GM19455 (cell line): Measurements from ENCODE around the gene SPHKAP.
"Not testable (repeated sequence)": the region's sequence is repeated elsewhere in the genome, so short reads cannot be mapped to it uniquely, and the experiment has no call there.

Experiments used
- ATAC-seq: cut with Tn5 transposase; IDR thresholded peaks from one replicate; pipeline ENCODE4 v1.9.1; 2021; ENCODE audit not compliant: unreplicated experiment

Gene SPHKAP

GRCh38 chr2:228037915-228038314, 143.6 kb downstream of the SPHKAP start:
- no peak for ATAC-seq

DNA sequence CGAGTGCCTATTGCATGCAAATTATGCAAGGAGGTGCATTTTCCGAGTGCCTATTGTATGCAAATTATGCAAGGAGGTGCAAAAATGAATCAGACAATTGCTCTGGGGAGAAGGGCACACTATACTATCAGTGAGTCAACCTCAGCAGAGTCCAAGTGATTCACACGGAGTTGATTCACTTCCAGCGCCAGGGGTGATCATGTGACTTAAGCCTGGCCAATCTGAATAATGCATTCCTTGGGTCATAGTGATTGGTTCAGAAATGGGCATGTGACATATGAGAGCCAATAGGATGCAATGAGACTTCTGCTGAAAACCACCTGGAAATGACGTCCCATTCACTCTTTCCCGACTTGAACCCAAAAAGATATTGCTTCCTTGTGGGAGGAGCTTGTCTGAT, 157.9 kb downstream of the SPHKAP start:
- no peak for ATAC-seq

GRCh38 chr2:228018311-228018710, 163.2 kb downstream of the SPHKAP start:
- no peak for ATAC-seq

DNA sequence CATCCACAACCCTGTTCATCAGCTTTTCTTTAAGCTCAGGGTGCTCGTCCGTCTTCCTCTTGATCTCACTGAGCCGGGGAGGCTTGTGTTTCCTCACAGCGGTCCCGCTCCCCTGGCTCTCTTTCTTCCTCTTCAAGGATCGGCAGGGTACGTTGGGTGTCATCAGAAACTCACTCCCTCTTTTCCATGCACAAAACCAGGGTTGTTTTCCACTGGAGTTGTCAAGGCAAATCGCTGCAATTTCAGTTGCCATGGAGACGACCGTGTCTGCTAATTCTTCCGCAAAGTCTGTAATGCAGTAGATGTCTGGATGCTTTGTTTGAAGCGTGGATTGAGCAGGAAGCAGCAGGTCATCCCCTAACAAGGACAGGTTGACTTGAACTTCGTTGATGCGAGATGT, 163.7 kb downstream of the SPHKAP start:
- no peak for ATAC-seq

GRCh38 chr2:228016402-228016801, 165.1 kb downstream of the SPHKAP start:
- ATAC-seq = no peak

- no peak for ATAC-seq
These were observed 165.7 kb downstream of the SPHKAP start for GRCh38 chr2:228015741-228016140.

GRCh38 chr2:227996366-227996765, 185.1 kb downstream of the SPHKAP start:
- no peak for ATAC-seq

- no peak for ATAC-seq
These were observed 190.6 kb downstream of the SPHKAP start for GRCh38 chr2:227990937-227991336.

- ATAC-seq = no peak
These were observed 208.2 kb downstream of the SPHKAP start for GRCh38 chr2:227973241-227973640.

DNA sequence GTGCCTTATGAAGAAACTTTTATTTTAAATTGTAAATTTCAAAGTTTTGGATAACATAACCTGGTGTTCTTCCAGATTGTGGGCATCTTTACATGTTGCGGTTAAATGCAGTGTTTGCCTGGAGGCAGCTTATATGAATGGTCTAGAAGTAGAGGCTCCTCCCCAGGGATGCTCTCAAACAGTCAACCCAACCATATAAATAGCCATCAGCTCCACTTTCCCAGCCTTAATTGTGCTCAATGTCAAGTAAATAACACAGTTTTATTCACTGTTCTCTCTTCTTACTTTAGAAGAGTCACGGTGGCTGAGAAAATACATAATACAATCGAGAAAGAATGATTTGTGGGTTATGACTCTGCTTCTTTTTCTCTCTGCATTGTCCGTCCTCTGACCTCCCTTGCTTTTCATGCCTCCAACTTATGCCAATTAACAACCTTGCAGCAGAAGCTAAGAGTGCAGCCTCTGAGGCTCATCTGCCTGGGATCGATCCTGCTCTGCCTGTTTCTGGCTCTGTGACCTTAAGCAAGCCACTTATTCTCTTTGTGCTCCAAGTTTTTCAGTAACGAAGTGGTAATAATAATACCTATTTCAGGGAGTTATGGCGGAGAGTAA, 209.8 kb downstream of the SPHKAP start:
- no peak for ATAC-seq

- ATAC-seq = no peak
These were observed 221.2 kb downstream of the SPHKAP start for GRCh38 chr2:227960317-227960716.

GRCh38 chr2:227942965-227943364, 238.5 kb downstream of the SPHKAP start:
- ATAC-seq = no peak

DNA sequence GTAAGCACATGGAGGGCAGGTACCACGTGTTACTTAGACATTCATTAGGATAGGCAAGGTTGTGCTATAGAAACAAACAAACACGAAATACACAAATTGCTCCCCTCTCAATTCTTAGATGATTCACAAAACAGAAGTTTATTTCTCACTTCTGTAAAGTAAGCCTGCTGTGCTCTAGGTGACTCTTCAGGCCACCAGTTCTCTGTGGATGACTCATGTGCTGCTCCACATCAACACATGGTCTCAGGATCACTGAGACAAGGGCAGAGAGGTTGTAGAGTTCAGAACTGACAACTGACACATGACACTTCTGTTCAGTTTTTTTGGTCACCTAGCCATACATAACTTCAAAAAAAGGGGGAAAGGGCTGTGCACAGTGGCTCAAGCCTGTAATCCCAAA, 239.5 kb downstream of the SPHKAP start:
- ATAC-seq = no peak

- ATAC-seq = no peak
These were observed 242.0 kb downstream of the SPHKAP start for GRCh38 chr2:227939271-227940027.

GRCh38 chr2:227936249-227936648, 245.2 kb downstream of the SPHKAP start:
- ATAC-seq = not testable (repeated sequence)

GRCh38 chr2:227933884-227934283, 247.6 kb downstream of the SPHKAP start:
- no peak for ATAC-seq

DNA sequence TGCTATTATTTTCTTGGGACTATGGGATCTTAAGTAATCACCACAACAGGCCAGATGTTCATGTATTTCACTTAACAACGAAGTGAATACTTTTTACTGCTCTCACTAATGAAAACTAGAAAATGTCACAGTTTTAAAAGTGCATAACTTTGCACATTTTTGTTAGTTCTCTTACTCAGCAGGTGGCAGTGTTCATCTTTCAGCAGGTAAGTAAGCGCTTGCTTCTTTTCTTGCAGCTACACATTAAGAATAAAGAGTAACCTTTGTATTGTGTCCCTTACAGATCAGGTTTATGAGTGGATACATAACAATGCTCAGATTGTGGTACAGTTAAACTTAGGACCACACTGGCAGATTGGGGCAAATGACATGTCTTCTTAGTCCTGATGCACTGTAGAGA, 249.1 kb downstream of the SPHKAP start:
- ATAC-seq = no peak

- no peak for ATAC-seq
These were observed 249.5 kb downstream of the SPHKAP start for GRCh38 chr2:227932001-227932400.
